K562 (cell line): Measurements from ENCODE around the gene SLC5A2. TPM values are rescaled to one million over a fixed set of nuclear protein-coding genes. Genes with fewer than 3 reads are reported as not detected.
A peak's percentile ranks its signal among the peaks of the same experiment; 100 is the strongest.

Experiments used
- ARID3B ChIP-seq: fragments of 250-450 bp; sonication (Bioruptor Pico); IDR thresholded peaks from 2 replicates; pipeline ENCODE4 v1.4.0; 2020; ENCODE audit warnings: borderline replicate concordance
- COPS2 ChIP-seq: fragments of 450-650 bp; conservative IDR thresholded peaks from 2 replicates; pipeline ENCODE4 v1.6.1; 2016; ENCODE audit warnings: mild to moderate bottlenecking, moderate library complexity
- ELK1 ChIP-seq: sonication (generic); formaldehyde crosslinking; IDR thresholded peaks from 2 replicates; pipeline ENCODE4 v1.8.1; 2022; ENCODE audit warnings: missing genetic modification reagents
- FUS ChIP-seq: fragments of 200-400 bp; formaldehyde crosslinking; optimal IDR thresholded peaks from 2 replicates; pipeline ENCODE3; 2017; ENCODE audit warnings: low read depth, low read length
- NR3C1 ChIP-seq: sonication (generic); formaldehyde crosslinking; IDR thresholded peaks from 2 replicates; pipeline ENCODE4 v1.8.1; 2022; ENCODE audit warnings: missing genetic modification reagents
- RBM17 ChIP-seq: fragments of 200-400 bp; formaldehyde crosslinking; IDR thresholded peaks from 2 replicates; pipeline ENCODE4 v1.6.1; 2017; ENCODE audit warnings: low read depth, mild to moderate bottlenecking, low read length, borderline replicate concordance
- RHOXF2B ChIP-seq: fragments of 250-450 bp; sonication (Bioruptor Pico); conservative IDR thresholded peaks from 2 replicates; pipeline ENCODE4 v1.5.1; 2021
- SMAD2 ChIP-seq: fragments of 150-350 bp; IDR thresholded peaks from 2 replicates; pipeline ENCODE4 v1.6.1; 2014; ENCODE audit warnings: low read depth, mild to moderate bottlenecking, low read length
- SRSF9 ChIP-seq: fragments of 200-400 bp; formaldehyde crosslinking; IDR thresholded peaks from 2 replicates; pipeline ENCODE4 v1.6.1; 2017; ENCODE audit warnings: low read depth, low read length, borderline replicate concordance
- STAG1 ChIP-seq: sonication (generic); formaldehyde crosslinking; IDR thresholded peaks from 2 replicates; pipeline ENCODE4 v1.5.0; 2020; ENCODE audit warnings: missing genetic modification reagents, borderline replicate concordance
- XRCC5 ChIP-seq: fragments of 200-400 bp; formaldehyde crosslinking; IDR thresholded peaks from 2 replicates; pipeline ENCODE4 v1.6.1; 2017; ENCODE audit warnings: low read depth, mild to moderate bottlenecking, low read length
- ZNF318 ChIP-seq, 2 experiments: fragments of 450-650 bp; IDR thresholded peaks; 2 replicates each; pipeline ENCODE4 v1.6.1; 2016; ENCODE audit warnings: mild to moderate bottlenecking in 2 of 2, borderline replicate concordance in 1 of 2, low read depth in 1 of 2, moderate library complexity in 1 of 2
- ZNF778 ChIP-seq: fragments of 450-650 bp; formaldehyde crosslinking; IDR thresholded peaks from 2 replicates; pipeline ENCODE4 v1.4.0; 2020; ENCODE audit warnings: mild to moderate bottlenecking, moderate library complexity
- polyA plus RNA-seq, 8 experiments: library from polyadenylated mRNA; depleted of rRNA in 4 of 8; stranded (reverse) in 5 of 8; unstranded in 3 of 8; fragments of >200 nt; fragmentation: Nextera tagmentation in 2 of 8; fragmentation: Illumina TruSeq in 1 of 8; extraction: Ambion mirVana in 2 of 8; extraction: Trizol in 1 of 8; gene quantifications; 2 replicates each; pipeline versions ENCODE4 v1.2.1 to v1.2.3, GENCODE V29; 2011 to 2014; ENCODE audit warnings: inconsistent platforms in 1 of 8, missing spikeins in 1 of 8
- total RNA-seq, 7 experiments: library from RNA; depleted of rRNA in 6 of 7; stranded (reverse); fragments of >200 nt in 6 of 7; fragmentation: Illumina TruSeq in 2 of 7; extraction: Trizol in 2 of 7; gene quantifications; 2 replicates each; pipeline versions ENCODE4 v1.2.1 to v1.2.3, GENCODE V29; 2011 to 2021; ENCODE audit warnings: low replicate concordance in 1 of 7
- TF ChIP-seq, protein P1 (sequence below): sonication (generic); formaldehyde crosslinking; IDR thresholded peaks from 2 replicates; pipeline ENCODE4 v1.8.0; 2022; ENCODE audit warnings: mild to moderate bottlenecking, missing genetic modification reagents

Gene SLC5A2
- total and polyA plus RNA-seq, 9 of the 15 experiments (the other 6 are each of a cell fraction or from before 2014, with no cell fraction given), result 0.07 to 2.7 (median 2.2) TPM; not detected in 6

- TF ChIP-seq ZNF318 (IDR thresholded peaks at IDR 0.05; ENCODE audit: borderline replicate concordance in 1 of 2, low read depth in 1 of 2), result no peak
- no peak for TF ChIP-seq ELK1 (CRISPR knock-in tag)
- 0 out of 2 replicates have a peak, but pooled peaks have one; percentile 14 for TF ChIP-seq ARID3B (CRISPR knock-in tag)
- no peak for TF ChIP-seq XRCC5
- TF ChIP-seq FUS, result no peak
- TF ChIP-seq ZNF778 (CRISPR knock-in tag), result no peak
- TF ChIP-seq SRSF9, result no peak
- TF ChIP-seq STAG1 (CRISPR knock-in tag), result no peak
- TF ChIP-seq RBM17, result no peak
- no peak for TF ChIP-seq RHOXF2B (CRISPR knock-in tag)
- no peak for TF ChIP-seq COPS2
- TF ChIP-seq, protein P1, sequence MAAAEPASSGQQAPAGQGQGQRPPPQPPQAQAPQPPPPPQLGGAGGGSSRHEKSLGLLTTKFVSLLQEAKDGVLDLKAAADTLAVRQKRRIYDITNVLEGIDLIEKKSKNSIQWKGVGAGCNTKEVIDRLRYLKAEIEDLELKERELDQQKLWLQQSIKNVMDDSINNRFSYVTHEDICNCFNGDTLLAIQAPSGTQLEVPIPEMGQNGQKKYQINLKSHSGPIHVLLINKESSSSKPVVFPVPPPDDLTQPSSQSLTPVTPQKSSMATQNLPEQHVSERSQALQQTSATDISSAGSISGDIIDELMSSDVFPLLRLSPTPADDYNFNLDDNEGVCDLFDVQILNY, result no peak
- TF ChIP-seq SMAD2, result no peak
- no peak for TF ChIP-seq NR3C1 (CRISPR knock-in tag)
Observed at GRCh38 chr16:31477220-31478216, 5.4 kb upstream of the SLC5A2 start (continued).
